Ishikawa (cell line): Measurements from ENCODE around the gene SLC22A14.

Experiments
- CEBPB ChIP-seq: IDR thresholded peaks from 2 replicates; pipeline ENCODE4 v1.6.1; 2012
- CREB1 ChIP-seq: IDR thresholded peaks from 2 replicates; pipeline ENCODE4 v1.6.1; 2012; ENCODE audit warnings: low read depth
- EGR1 ChIP-seq: IDR thresholded peaks from 2 replicates; pipeline ENCODE4 v1.6.1; 2012
- EP300 ChIP-seq: IDR thresholded peaks from 2 replicates; pipeline ENCODE4 v1.6.1; 2012; ENCODE audit warnings: borderline replicate concordance
- FOXM1 ChIP-seq: IDR thresholded peaks from 2 replicates; pipeline ENCODE4 v1.6.1; 2012; ENCODE audit warnings: low read depth, borderline replicate concordance
- NFIC ChIP-seq: IDR thresholded peaks from 2 replicates; pipeline ENCODE4 v1.6.1; 2012
- RAD21 ChIP-seq: IDR thresholded peaks from 2 replicates; pipeline ENCODE4 v1.6.1; 2012; ENCODE audit warnings: low read depth
- TAF1 ChIP-seq: IDR thresholded peaks from 2 replicates; pipeline ENCODE4 v1.6.1; 2012; ENCODE audit warnings: low read depth, mild to moderate bottlenecking
- TCF12 ChIP-seq: IDR thresholded peaks from 2 replicates; pipeline ENCODE4 v1.6.1; 2012; ENCODE audit warnings: low read depth
- TEAD4 ChIP-seq: IDR thresholded peaks from 2 replicates; pipeline ENCODE4 v1.6.1; 2012
- YY1 ChIP-seq: IDR thresholded peaks from 2 replicates; pipeline ENCODE4 v1.6.1; 2012; ENCODE audit warnings: low read depth
- ZBTB7A ChIP-seq: IDR thresholded peaks from 2 replicates; pipeline ENCODE4 v1.6.1; 2012; ENCODE audit warnings: low read depth
- TF ChIP-seq, protein P1 (sequence below): IDR thresholded peaks from 2 replicates; pipeline ENCODE4 v1.6.1; 2012
- TF ChIP-seq, protein P2 (sequence below): IDR thresholded peaks from 2 replicates; pipeline ENCODE4 v1.6.1; 2012; ENCODE audit warnings: low read depth, mild to moderate bottlenecking
- TF ChIP-seq, protein P3 (sequence below): IDR thresholded peaks from 2 replicates; pipeline ENCODE4 v1.6.1; 2012

SLC22A14 gene

DNA sequence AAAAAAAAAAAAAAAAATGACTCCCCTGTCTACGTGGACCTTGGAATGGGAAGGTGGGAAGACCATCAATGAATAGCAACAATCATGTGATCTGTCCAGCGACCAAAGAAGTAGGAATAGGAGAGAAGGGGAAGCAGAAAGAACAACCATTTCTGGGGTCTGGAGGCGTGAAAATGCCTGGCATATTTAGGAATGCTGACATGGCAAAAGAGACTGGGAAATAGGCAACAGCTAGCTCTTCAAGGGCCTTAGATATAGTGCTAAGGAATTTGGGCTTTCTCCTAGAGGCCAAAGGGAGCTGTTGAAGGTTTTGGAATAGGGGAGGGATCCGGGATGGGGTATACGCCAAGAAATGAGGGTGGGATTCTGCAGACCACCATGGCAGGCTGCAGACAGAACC, 10.5 kb upstream of the SLC22A14 start:
- TF ChIP-seq FOXM1 (no peak), TEAD4 (no peak), ZBTB7A (no peak), EGR1 (no peak), YY1 (no peak), CEBPB (no peak), EP300 (no peak)
- TF ChIP-seq, protein P1, sequence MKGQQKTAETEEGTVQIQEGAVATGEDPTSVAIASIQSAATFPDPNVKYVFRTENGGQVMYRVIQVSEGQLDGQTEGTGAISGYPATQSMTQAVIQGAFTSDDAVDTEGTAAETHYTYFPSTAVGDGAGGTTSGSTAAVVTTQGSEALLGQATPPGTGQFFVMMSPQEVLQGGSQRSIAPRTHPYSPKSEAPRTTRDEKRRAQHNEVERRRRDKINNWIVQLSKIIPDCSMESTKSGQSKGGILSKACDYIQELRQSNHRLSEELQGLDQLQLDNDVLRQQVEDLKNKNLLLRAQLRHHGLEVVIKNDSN = no peak
- TF ChIP-seq, protein P2, sequence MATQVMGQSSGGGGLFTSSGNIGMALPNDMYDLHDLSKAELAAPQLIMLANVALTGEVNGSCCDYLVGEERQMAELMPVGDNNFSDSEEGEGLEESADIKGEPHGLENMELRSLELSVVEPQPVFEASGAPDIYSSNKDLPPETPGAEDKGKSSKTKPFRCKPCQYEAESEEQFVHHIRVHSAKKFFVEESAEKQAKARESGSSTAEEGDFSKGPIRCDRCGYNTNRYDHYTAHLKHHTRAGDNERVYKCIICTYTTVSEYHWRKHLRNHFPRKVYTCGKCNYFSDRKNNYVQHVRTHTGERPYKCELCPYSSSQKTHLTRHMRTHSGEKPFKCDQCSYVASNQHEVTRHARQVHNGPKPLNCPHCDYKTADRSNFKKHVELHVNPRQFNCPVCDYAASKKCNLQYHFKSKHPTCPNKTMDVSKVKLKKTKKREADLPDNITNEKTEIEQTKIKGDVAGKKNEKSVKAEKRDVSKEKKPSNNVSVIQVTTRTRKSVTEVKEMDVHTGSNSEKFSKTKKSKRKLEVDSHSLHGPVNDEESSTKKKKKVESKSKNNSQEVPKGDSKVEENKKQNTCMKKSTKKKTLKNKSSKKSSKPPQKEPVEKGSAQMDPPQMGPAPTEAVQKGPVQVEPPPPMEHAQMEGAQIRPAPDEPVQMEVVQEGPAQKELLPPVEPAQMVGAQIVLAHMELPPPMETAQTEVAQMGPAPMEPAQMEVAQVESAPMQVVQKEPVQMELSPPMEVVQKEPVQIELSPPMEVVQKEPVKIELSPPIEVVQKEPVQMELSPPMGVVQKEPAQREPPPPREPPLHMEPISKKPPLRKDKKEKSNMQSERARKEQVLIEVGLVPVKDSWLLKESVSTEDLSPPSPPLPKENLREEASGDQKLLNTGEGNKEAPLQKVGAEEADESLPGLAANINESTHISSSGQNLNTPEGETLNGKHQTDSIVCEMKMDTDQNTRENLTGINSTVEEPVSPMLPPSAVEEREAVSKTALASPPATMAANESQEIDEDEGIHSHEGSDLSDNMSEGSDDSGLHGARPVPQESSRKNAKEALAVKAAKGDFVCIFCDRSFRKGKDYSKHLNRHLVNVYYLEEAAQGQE = no peak

DNA sequence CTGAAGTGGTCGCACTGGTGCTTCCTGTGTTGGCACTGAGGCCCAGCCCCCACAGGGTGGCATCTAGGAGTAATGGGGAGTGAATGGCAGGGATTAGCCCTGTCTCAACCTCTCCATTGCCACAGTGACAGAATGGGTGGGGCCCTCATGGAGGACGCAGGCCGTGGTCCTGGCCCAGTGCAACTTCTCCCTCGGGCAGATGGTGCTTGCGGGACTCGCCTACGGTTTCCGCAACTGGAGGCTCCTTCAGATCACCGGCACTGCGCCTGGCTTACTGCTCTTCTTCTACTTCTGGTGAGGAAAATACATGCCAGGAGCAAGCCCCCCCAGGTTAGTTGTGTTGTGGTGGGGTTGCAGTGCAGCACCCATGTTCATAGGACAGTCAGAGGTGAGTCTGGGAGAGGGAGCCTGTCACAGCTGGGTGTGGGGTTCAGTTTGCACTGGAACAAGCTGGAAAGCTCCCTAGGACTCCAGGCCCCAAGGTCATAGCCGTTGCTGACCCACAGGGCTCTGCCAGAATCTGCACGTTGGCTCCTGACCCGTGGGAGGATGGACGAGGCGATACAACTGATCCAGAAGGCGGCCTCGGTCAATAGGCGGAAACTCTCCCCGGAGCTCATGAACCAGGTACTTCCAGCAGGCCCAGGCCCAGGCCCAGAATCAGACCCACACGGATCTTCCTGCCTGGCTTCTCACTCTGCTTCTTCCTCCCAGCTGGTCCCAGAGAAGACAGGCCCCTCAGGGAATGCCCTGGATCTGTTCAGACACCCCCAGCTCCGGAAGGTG, 7.0 kb upstream of the SLC22A14 start:
- TF ChIP-seq, protein P1 = no peak
- TF ChIP-seq, protein P2 = no peak
- TF ChIP-seq FOXM1 (no peak), NFIC (no peak), TCF12 (no peak), RAD21 (no peak), TAF1 (no peak), CREB1 (no peak), TEAD4 (no peak), YY1 (no peak), EGR1 (no peak)

DNA sequence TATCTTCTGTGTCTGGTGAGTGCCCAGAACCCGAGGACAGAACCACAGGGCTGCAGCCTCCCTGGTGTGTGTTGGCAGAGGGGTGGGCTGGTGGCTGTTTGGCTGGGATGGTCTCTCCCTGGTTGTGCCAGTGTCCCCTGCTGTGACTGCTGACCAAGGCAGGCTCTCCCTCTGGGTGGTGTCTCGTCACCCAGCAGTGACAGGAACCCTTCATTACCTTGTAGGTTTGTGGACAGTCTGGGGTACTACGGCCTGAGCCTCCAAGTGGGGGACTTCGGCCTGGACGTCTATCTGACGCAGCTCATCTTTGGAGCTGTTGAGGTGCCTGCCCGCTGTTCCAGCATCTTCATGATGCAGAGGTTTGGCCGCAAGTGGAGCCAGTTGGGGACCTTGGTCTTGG, 6.4 kb upstream of the SLC22A14 start:
- TF ChIP-seq TEAD4 (no peak), FOXM1 (no peak), CREB1 (no peak), EGR1 (no peak), CEBPB (no peak)
- TF ChIP-seq, protein P2 = no peak
- TF ChIP-seq, protein P1 = no peak
- TF ChIP-seq, protein P3, sequence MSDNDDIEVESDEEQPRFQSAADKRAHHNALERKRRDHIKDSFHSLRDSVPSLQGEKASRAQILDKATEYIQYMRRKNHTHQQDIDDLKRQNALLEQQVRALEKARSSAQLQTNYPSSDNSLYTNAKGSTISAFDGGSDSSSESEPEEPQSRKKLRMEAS = no peak

DNA sequence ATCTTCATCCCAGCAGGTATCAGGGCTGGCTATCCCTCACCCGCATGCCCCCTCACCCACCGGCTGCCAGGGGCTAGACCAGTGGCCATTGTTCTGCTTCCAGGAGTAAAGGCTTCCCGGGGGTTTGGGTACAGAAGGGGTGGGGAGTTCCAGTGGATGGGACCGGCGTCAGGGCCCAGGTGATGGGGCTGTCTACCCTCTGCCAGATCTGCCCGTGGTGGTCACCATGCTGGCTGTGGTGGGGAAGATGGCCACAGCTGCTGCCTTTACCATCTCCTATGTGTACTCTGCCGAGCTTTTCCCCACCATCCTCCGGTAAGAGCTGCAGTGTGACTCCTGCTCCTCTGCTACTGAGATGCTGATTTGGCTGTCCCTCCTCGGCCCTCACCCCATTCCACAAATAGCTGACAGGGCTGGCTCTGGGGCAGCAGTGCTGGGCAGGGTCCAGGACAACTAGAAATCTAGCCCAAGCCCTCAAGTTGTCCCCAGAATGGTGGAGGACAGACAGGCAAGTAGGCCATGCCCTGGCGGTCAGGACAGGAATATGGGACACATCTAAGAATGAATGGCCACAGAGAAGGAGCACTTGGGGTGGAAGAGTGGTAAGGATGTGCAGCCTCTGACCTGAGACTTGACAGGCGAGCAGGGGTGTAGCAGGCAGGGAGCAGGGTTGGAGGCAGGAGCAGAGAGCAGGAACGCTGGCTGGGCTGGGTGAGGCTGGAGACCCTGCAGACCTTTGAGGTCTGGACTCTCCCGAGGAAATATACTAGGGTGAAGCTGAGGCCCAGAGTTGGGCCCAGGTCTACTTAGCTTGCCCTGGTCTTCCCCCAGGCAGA, 5.8 kb upstream of the SLC22A14 start:
- TF ChIP-seq NFIC = no peak
- no peak for TF ChIP-seq CREB1
- TF ChIP-seq YY1 = no peak
- no peak for TF ChIP-seq RAD21
- TF ChIP-seq EGR1 = no peak
- TF ChIP-seq, protein P3 = no peak
- no peak for TF ChIP-seq TEAD4
- no peak for TF ChIP-seq FOXM1
- no peak for TF ChIP-seq CEBPB
- no peak for TF ChIP-seq TCF12
- TF ChIP-seq ZBTB7A = no peak
- TF ChIP-seq, protein P2 = no peak
- TF ChIP-seq, protein P1 = no peak
- TF ChIP-seq TAF1 = no peak
